ENCODE measurements around the gene TMEM108.

GRCh38 chr3:133123636-133124035 is 85.4 kb downstream of the TMEM108 start:
- TF ChIP-seq, protein P1, sequence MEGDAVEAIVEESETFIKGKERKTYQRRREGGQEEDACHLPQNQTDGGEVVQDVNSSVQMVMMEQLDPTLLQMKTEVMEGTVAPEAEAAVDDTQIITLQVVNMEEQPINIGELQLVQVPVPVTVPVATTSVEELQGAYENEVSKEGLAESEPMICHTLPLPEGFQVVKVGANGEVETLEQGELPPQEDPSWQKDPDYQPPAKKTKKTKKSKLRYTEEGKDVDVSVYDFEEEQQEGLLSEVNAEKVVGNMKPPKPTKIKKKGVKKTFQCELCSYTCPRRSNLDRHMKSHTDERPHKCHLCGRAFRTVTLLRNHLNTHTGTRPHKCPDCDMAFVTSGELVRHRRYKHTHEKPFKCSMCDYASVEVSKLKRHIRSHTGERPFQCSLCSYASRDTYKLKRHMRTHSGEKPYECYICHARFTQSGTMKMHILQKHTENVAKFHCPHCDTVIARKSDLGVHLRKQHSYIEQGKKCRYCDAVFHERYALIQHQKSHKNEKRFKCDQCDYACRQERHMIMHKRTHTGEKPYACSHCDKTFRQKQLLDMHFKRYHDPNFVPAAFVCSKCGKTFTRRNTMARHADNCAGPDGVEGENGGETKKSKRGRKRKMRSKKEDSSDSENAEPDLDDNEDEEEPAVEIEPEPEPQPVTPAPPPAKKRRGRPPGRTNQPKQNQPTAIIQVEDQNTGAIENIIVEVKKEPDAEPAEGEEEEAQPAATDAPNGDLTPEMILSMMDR (IDR thresholded peaks at IDR 0.05): no peak
- TF ChIP-seq POLR2A (IDR thresholded peaks at IDR 0.05): no peak

Data from lower leg skin (tissue), 3 donors.